ENCODE results near the gene MAB21L4. TPM values are rescaled to one million over a fixed set of nuclear protein-coding genes. Genes with fewer than 3 reads are reported as not detected.

The MAB21L4 gene
- total and polyA plus RNA-seq, 7 donors, result 1.2 to 17.6 (median 1.7) TPM; not detected in 4

GRCh38 chr2:240890691-240891090, 5.3 kb downstream of the MAB21L4 start:
- WGBS, 2 donors, result 82 to 83% methylated on average over 14 of the region's 14 CpGs
- no peaks in the 10 kb centered on the region for H3K27me3 ChIP-seq
- intact Hi-C loops (cut with DNase I), result no loop called here

GRCh38 chr2:240889601-240890560, 6.1 kb downstream of the MAB21L4 start:
- WGBS, 2 donors, result 58 to 80% methylated on average over 38 of the region's 38 CpGs
- no peaks in the 10 kb centered on the region for H3K27me3 ChIP-seq
- H3K9me3 ChIP-seq, result no peaks in the 10 kb centered on the region
- no peak overlapping the region for H3K4me3 ChIP-seq
- no peaks in the 10 kb centered on the region for H3K36me3 ChIP-seq
- intact Hi-C loops (cut with DNase I), result no loop called here
- H3K4me1 ChIP-seq, result no peaks in the 10 kb centered on the region
- no peak overlapping the region for H3K27ac ChIP-seq
- DNase-seq, result no peak
- no peak for TF ChIP-seq POLR2AphosphoS5 (IDR thresholded peaks at IDR 0.05)
- no peak for TF ChIP-seq POLR2A (IDR thresholded peaks at IDR 0.05)
- no peak for TF ChIP-seq CTCF (IDR thresholded peaks at IDR 0.05)
- no peak for TF ChIP-seq EP300 (IDR thresholded peaks at IDR 0.05)

More at GRCh38 chr2:240890691-240891090, 5.3 kb downstream of the MAB21L4 start:
- Histone ChIP-seq H3K27ac (no peak overlapping the region), H3K4me1 (no peaks in the 10 kb centered on the region), H3K4me3 (no peak overlapping the region), H3K9me3 (no peaks in the 10 kb centered on the region), H3K36me3 (no peaks in the 10 kb centered on the region)
- no peak for DNase-seq
- TF ChIP-seq CTCF (IDR thresholded peaks at IDR 0.05) (no peak), POLR2A (IDR thresholded peaks at IDR 0.05) (no peak), EP300 (IDR thresholded peaks at IDR 0.05) (no peak), POLR2AphosphoS5 (IDR thresholded peaks at IDR 0.05) (no peak)

- WGBS, 2 donors, result 74 to 76% methylated on average over 11 of the region's 11 CpGs
- intact Hi-C loops (cut with DNase I), result no loop called here
Observed at GRCh38 chr2:240888890-240889573, 6.9 kb downstream of the MAB21L4 start.

More at GRCh38 chr2:240888890-240889573, 6.9 kb downstream of the MAB21L4 start:
- Histone ChIP-seq H3K4me1 (no peaks in the 10 kb centered on the region), H3K27ac (no peak overlapping the region), H3K9me3 (no peaks in the 10 kb centered on the region), H3K27me3 (no peaks in the 10 kb centered on the region), H3K4me3 (no peak overlapping the region), H3K36me3 (no peaks in the 10 kb centered on the region)
- no peak for TF ChIP-seq POLR2AphosphoS5 (IDR thresholded peaks at IDR 0.05)
- TF ChIP-seq CTCF (IDR thresholded peaks at IDR 0.05), result no peak
- no peak for TF ChIP-seq EP300 (IDR thresholded peaks at IDR 0.05)
- TF ChIP-seq POLR2A (IDR thresholded peaks at IDR 0.05), result no peak
- no peak for DNase-seq

All from sigmoid colon (tissue), 7 donors.